ENCODE data around the gene GUCY2F. TPM values are rescaled to one million over a fixed set of nuclear protein-coding genes. Genes with fewer than 3 reads are reported as not detected.

Gene GUCY2F
- total RNA-seq, 1 donor from 2014 or later, result not detected

DNA sequence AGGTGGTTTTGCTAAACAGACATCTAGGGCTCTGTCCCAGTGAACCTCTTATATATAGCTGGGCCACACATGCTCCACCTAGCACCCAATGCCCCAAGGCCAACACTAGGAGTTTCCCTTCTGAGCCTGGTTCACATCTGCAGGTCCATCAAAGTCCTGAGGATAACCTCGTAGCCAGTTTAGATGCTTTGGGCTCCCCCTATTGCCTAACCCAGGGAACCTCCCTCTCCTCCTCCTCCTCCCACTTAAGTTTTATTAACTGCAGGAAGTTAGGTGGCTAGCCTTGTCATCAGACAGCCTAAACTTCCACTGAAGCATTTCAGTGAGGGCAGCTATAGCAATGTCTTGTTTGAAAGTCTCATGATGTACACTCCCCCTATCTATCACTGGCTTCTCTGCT is 88.0 kb downstream of the GUCY2F start:
- no peak for DNase-seq

DNA sequence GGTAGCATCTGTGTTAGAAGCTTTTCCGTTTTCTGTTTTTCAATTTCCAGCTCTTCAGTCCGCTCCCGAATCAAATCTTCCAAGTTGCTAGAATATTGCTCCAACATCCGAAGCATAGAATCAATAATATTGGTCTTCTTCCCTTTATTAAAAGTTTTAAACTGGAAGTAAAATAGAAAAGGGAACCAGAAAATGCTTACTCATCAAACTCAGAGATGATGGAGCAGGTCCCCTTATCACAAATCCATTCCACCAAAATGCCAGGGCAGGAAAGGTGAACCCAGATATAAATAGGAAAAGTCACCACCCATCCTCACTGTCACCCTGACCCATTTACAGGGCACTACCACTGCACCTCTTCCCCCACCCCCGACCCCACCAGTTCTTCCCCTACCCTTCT is 89.0 kb downstream of the GUCY2F start:
- DNase-seq, result no peak

DNA sequence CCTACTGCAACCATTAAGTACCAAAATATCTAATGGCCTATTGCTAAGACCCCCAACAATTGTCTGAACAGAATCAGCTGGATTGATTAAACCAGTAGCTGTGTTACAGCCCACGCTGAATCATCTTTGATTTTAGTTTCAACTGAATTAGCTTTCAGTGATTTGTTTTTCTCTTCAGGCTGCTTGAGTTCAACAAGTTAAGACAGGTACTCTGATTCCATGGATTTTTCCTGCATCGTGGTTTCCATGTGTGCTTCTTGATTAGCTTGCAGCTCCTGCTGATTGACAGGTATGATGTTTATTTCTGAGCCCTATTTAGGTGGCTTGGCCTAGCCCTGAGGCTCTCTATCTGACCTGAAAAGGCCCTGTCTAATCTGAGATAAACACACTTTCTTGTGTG is 91.3 kb downstream of the GUCY2F start:
- no peak for DNase-seq

DNA sequence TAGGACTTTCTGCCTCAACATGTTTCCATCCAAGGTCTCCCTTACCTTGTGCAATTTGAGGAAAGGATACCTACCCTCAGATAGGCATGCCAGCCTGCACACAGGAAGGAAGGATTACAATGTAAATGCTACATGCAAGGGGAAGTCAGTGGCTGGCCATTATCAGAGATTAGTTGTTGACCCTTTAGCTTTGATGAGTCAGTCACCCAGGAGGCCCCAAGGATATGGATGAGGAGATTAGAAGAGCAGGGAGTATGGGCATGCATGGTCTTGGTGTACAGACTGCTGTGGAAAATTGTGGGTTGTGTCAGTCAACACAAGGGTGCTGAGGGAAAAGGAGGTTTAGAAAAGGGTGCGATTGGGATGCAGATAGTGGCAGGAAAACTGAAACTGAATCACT is 92.0 kb downstream of the GUCY2F start:
- DNase-seq, result no peak

DNA sequence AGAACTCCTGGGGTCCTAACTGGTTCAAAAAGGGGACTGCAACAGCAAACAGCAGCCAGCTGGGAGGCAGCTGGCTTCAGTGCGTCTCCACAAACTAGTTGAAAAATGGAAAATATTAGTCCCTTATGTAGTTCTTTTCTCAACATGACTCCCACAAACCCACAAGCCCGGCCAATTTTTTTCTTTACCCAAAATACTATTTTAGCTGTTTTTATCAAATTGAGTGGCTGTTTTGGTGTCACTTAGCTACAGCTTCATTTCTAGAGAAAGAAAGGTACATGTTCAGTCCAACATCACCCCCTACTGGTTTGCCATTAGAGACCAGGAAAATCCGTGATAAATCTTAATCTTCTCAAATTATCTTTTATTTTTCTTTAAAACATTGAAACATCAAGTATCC is 97.2 kb downstream of the GUCY2F start:
- peak; percentile 48 for DNase-seq

DNA sequence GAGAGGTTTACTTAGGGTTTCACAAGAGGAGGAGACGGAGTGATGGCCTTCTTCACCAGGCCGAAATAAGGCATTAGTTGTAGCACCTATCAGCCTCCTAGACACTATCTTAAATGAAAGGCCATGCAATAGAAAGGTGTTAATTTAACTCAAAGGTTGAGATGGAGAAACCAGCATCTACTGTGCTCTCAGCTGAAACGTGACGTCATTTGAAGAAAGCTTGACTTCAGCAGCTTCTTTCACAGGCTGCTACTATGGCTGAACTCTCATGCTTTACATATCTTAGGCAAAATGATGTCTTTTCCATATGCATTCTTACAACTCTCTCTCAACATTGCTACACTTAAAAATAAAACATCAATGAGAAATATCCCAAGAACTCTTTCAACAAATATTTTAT is 99.6 kb downstream of the GUCY2F start:
- DNase-seq, result no peak

DNA sequence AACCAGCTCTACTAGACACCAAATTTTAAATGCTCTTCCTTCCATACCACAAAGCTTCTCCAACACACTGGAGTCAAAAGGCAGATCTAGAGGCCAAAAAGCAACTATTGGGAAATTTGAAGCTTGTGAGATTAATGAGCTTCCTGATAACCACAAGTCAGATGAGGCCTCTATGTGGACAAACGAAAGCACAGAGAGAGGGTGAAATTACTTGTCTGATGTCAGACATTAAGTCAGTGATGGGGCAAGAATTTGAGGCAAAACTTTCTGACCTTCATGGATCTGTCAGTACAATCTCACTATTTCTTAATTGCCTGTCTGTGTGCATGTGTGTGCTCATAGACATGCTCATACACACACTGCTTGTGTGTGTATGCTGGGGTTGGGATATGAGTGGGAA is 103.6 kb downstream of the GUCY2F start:
- no peak for DNase-seq

DNA sequence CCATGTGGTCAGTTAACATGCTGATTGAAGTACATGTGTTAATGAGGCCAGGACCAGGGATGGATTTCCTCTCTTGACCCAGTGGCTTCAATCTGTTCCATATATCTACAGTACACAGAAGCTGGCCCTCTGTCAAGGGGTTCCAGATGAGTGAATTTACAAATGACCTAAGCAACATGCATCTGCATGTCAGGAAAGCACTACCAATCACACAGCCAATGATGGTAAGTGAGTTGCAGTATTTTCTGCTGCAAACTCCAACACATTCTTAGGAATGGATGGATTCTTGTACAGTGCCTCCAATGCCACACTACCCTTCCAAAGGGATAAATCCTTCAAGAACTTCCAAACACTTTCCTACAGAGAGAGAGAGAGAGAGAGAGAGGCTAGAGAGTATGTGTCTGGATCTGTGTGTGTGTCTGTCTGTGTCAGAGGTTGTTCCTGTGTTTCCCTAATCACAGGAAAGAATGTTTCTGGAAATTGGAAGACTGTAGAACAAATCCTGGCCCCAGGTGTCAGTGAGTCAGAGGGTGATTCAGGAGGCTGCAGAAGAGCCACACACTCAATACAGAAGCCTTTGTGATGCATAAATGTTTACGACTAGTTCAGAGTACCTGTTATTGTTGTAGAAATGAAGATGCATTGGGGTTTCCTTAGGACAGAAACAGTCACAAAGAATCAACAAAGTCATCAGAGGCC is 107.5 kb downstream of the GUCY2F start:
- no peak for DNase-seq

DNA sequence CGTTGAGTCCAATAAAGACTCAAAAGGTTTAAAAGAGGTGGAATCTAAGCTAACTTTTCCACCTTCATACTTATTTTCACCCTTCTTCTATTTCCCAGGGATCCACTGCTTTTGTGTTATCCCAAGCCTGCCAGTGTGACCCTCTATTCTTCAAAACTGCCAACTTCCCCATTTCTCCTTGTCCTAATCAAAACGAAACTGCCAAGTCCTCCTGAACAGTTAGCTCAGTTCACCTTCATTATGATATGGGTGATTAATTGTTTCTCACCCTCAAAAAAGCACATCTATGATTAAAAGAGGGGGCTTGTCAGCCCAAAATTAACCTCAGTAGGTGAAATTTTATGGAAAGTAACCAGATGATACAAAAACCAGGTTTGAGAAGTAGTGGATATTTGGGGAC is 108.4 kb downstream of the GUCY2F start:
- no peak for DNase-seq

DNA sequence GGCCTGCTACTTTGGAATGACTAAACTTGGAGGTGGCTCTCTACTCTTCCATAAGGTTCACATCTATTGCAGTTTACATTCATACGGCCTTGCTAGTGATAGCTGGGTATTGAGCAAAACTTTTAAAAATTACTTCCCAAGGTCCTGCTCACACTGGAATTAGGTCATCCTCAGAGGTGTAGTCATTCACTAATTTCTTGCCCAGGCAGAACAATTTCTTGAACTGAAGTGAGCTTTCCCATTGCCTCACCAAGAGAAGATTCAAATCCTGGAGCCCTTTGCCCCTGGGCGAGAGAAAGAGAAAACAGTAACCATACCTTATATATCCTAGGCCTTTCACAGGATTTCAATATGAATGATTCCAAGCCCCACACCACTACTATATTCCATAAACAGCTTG is 109.2 kb downstream of the GUCY2F start:
- no peak for DNase-seq

DNA sequence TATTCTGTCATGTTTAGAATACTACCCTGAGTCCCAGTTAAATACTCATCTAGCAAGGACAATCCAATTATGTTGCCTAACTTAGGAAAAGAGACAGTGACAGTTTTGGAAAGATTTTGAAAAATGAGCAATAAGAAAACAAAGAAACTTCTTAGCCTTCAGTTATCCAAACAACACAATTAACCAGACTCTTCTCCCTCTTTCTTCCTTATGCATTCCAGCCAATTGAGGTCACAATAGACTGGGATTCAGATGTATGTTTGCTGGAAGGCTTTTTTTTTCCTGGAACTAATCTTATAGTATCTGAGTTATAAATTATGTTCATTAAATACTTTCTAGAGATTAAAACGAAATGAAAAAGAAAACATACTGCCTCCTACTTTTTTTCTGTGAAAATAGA is 109.6 kb downstream of the GUCY2F start:
- no peak for DNase-seq

DNA sequence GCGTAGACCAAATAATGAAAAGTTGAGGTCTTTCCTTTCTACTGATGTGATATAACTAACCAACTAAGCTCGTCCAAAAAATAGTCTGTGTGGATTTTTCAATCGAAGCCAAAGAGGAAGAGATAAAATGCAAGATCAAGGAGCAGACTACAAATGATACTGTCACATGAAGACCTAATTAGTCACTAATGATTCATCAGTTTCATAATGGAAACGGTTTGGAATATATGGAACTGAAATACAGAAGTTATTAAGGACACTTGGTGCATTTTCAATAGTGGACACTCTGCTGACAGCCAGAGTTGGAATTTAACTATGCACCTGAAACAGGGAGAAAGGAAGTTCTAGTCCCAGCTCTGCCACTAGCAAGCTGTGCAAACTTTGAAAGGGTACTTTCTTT is 119.8 kb downstream of the GUCY2F start:
- no peak for DNase-seq

DNA sequence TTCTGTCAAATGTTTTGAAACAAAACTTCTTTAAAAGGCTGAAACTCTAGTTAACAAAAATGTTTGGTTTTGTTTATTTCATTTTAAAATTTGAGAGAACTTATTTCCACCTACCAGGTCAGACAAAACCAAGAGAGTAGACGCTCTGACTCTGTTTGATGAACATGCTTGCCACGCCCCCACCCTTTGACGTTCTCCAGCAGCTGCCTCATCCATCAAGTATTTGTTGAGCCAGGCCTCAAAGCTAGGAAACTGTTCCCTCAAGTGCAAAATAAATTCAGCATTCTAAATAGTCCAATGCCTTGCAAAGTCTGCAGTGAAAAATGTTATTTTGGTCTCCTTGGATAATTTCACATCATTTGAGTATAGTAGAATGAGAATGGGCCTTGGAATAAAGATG is 121.6 kb downstream of the GUCY2F start:
- no peak for DNase-seq

DNA sequence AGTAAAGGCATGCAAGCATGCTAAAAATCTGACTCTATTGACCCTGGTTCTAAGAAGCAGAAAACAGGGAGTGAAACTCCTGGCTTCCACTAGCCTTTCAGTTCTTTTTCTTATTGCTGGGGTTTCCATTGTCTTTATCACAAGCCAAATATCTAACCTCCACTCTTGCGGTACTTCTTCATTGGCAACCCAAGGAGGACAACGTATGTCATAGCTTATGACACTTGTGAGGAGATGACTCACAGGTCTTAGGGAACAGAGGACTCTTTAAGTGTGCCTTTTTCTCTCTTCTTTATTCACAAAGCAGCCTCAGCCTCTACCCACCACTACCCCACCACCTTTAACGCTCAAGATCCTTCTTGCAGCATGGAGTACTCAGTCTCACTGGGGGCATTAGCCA is 124.2 kb downstream of the GUCY2F start:
- DNase-seq, result no peak

DNA sequence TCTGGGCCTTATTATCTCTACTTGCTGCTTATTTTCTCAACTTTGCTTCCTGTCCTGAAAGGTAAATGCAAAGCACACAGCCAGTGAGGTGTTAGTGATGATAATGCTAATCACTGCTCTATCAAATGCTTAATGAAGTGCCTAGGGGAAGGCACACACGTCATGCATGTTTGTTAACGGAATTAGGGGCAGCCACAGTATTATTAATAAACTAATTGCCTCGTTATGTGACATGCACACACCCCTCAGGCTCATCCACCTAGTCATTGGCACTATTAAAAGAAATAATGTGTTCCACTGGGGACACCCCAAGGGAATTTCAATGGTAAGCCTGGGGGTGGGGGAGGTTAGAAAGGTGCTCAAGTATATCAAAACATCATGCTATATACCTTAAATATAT is 125.2 kb downstream of the GUCY2F start:
- DNase-seq, result no peak

DNA sequence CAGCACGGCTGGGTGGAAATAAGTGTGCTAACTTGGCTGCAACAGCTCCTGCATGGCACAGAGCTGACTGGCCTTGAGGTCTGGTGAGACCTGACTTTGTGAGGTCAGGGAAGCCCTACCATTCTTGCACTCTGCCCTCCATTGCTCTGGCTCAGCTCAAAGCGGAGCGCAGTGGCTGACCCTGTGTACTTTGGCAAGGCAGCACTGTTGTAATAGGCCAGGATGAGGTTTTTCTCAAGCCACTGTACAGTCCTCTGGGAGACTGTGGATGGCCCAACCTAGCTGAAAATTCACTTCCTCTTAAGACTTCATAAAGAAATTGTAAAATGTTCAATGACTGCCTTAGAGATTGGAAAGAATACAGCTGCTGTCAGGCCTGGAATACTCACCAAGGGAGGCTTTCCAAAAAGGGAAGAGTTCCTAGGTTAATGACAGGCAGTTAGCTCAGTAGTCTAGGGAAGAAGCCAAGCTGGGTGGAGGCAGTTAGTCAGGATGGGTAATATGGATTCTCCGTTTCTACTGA is 129.8 kb downstream of the GUCY2F start:
- DNase-seq, result peak; percentile 16

DNA sequence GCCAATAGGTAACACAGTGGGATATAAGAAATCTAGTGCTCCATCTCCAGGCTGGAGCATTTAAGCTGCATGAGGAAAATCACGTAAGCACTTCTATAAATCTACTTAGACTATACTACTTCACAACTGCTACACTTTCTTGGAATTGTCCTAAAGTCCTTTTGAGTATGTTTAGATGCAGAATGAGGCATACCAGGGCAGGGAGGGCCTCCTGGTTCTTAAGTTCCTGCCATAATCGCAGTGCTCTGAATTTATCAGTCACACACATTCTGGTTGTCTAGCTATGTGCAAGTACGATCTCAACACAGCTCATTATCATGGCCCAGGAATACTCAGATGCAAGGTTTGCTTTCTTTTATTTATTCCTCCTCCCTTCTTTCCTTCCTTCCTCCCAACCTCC is 130.3 kb downstream of the GUCY2F start:
- no peak for DNase-seq

DNA sequence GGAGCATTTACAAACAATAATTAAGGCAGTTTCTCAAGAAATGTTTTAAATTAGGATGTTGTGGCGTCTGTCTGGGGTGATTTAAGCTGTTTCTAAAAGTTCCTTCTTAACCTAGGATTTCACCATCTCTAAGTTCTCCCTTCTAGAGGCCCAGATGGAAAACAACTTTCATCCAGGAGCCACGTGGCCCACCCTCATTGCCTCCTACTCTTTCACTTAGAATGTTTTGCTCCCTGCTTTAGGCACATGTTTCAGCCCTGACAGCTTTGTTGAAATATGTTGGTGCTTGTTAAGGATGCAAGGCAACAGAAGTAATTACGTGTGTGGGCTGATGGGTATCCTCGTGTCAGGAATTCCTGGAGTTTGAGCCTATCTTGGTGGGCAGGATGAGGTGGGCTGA is 131.3 kb downstream of the GUCY2F start:
- DNase-seq, result no peak

DNA sequence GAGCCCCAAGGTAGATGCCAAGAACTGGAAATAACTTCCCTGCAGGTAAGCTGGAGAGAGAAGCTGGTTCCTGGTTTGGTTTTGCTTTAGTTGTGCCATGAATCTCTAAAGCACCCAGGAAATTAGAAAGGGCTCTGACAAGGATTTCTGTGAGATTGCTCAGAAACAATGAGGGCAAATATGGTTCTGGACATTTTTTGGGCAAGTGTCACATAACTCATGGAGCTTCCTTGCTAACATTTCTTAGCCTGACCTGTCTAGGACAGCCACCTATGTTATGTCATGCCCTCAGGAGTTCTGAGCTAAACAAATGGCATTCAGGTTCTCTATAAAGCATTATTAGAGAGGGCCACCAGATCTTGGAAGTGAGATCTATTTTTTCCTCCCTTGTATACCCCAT is 131.8 kb downstream of the GUCY2F start:
- DNase-seq, result no peak

DNA sequence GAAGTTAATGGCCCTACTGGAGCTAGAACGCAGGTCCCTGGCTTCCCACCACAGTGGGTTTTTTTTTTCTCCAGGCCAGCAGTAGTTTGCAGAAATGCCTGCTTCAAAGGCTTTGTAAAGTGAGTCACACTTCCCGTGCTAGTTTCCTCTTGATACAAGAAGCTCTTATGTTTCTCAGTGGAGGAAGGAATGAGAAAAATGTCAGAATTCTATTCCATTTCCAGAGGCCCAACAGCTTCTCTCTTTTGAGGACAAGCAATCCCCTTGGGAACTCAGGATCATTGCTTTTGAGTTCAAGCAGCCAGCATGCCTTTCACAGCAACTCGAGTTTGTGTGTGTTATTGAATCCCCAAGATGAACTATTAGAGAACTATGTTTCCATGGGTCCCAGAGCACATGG is 134.3 kb downstream of the GUCY2F start:
- DNase-seq, result peak; percentile 18

DNA sequence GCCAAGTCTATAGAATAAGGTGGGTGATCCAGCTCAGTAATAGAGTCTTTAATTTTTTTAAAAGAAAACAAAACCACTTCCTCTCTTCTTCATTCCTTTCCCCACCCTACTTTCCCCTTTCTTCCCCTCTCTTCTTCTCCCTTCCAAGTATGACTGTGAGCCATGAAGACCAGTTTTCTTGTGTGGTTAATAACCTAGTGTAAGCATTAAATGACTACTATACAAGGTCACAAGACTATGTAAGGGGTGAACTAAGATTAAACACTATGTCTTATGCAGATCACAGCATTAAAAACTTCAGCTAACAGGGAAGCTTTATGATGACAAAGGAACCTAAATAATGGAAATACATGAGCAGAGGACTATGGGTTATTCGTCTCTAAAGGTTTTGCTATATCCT is 135.4 kb downstream of the GUCY2F start:
- DNase-seq, result no peak

DNA sequence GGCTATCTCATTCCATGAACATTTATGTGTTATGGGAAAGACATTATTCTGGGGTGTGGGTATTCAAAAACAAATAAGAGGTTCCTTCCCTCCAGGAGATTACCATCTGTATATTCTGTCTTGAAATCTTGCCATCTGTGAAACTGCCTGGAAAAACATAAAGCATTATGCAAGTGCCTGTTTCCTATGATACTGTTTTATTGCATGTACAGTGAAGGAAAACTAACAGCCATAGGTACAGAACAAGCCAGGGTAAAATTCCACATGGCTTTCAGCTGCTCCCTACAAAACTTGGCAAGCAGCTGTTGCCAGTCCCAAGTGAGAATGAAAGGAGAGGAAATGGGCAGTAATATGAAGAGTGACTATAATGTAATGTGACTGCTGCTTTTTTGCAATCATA is 136.0 kb downstream of the GUCY2F start:
- DNase-seq, result peak; percentile 22

DNA sequence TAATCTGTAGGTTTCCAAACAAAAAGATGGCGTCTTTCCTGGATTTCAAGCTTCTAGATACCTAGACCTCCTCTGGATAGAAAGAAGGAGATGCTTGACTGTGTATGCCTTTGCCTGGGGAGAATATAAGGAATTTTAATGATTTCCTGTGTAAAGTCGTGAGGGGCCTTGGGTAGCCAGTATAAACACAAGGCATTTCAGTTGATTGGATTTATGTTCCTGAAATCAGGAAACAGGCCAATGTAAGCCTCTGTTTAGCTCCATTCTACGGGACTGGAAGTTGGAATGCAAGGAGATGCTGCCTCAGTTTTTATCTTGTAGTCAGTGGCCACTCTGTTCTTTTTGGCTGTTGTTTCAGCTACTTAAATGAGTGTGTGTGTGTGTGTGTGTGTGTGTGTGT is 137.2 kb downstream of the GUCY2F start:
- no peak for DNase-seq

DNA sequence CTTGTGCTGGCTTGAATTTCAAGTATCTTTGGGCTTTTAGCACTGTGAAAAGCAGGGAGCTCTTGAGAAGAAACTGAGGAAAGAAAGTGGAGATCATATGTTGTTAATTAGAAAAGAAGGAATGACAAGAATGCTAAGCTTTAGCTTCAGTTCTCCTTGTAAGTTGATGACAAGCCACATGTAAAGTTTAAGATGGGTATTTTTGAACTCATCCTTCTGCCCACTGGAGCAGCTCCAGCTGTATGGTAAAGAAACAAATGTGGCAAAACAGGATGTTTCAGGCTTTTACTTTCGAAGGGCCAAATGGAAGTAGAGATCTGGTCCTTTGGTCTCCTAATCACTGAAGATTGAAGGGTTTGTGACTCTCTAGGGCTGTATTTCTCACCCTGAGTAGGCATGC is 137.8 kb downstream of the GUCY2F start:
- DNase-seq, result no peak

DNA sequence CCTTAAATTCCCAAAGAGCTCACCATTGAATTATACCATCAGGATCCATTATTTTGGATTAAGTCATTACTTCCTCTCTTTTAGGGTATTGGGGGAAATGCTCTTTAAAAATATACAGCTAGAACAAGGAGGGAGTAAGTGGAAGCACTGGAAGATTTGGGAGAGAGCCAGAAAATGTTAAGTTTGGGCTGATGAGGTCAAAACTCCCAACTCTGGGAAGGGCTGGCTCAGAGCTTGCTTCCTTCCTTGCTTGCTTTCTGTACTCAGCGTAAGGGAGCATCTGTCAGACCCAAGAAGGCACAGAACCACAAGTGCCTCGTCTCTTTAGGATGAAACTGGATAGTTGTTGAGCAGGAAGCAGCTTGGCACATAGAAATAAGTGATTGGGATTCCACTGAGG is 138.2 kb downstream of the GUCY2F start:
- no peak for DNase-seq

Measured in tongue (tissue), 2 donors.